Hepatocyte (in vitro differentiated cells): ENCODE data around the gene GAPVD1. TPM values are rescaled to one million over a fixed set of nuclear protein-coding genes. Genes with fewer than 3 reads are reported as not detected.
A peak's percentile ranks its signal among the peaks of the same experiment; 100 is the strongest.

Source experiments
- DNase-seq: peaks from one replicate; pipeline ENCODE4 v3.0.0-alpha.2; 2016; ENCODE audit warnings: low spot score
- H2AFZ ChIP-seq: fragments of 200-600 bp; sonication (generic); 2 replicates; pipeline ENCODE4 v1.6.0; 2016; ENCODE audit warnings: antibody characterized with exemption, mild to moderate bottlenecking
- H3K27ac ChIP-seq: fragments of 200-600 bp; sonication (generic); 2 replicates; pipeline ENCODE4 v1.5.1; 2016; ENCODE audit warnings: mild to moderate bottlenecking
- H3K27me3 ChIP-seq: fragments of 200-600 bp; sonication (generic); 2 replicates; pipeline ENCODE4 v1.6.1; 2016
- H3K36me3 ChIP-seq: fragments of 200-600 bp; sonication (generic); replicated peaks from 2 replicates; pipeline ENCODE4 v1.5.1; 2016; ENCODE audit warnings: low read depth; ENCODE audit not compliant: insufficient read depth
- H3K4me1 ChIP-seq: fragments of 200-600 bp; sonication (generic); 2 replicates; pipeline ENCODE4 v1.5.1; 2016; ENCODE audit warnings: mild to moderate bottlenecking, moderate library complexity; ENCODE audit not compliant: insufficient read depth
- H3K4me2 ChIP-seq: fragments of 200-600 bp; sonication (generic); 2 replicates; pipeline ENCODE4 v1.6.0; 2016
- H3K4me3 ChIP-seq: fragments of 200-600 bp; sonication (generic); 2 replicates; pipeline ENCODE4 v1.5.1; 2016; ENCODE audit warnings: mild to moderate bottlenecking
- H3K79me2 ChIP-seq: fragments of 200-600 bp; sonication (generic); 2 replicates; pipeline ENCODE4 v1.6.0; 2017; ENCODE audit warnings: mild to moderate bottlenecking
- H3K9me2 ChIP-seq: fragments of 200-600 bp; sonication (generic); replicated peaks from 2 replicates; pipeline ENCODE4 v1.6.0; 2017; ENCODE audit warnings: mild to moderate bottlenecking; ENCODE audit not compliant: insufficient read depth
- H3K9me3 ChIP-seq: fragments of 200-600 bp; sonication (generic); 2 replicates; pipeline ENCODE4 v1.5.1; 2016; ENCODE audit warnings: low read depth, mild to moderate bottlenecking
- H4K20me1 ChIP-seq: fragments of 200-600 bp; sonication (generic); 2 replicates; pipeline ENCODE4 v1.6.0; 2016; ENCODE audit warnings: mild to moderate bottlenecking; ENCODE audit not compliant: insufficient read depth, poor library complexity, severe bottlenecking
- EZH2 ChIP-seq: fragments of 200-600 bp; sonication (generic); IDR thresholded peaks from 2 replicates; pipeline ENCODE4 v1.6.1; 2016; ENCODE audit warnings: antibody characterized with exemption, mild to moderate bottlenecking, borderline replicate concordance
- EZH2phosphoT487 ChIP-seq: fragments of 200-600 bp; sonication (generic); IDR thresholded peaks from one replicate; pipeline ENCODE4 v1.6.1; 2018; ENCODE audit warnings: antibody characterized with exemption, mild to moderate bottlenecking, low read depth, moderate library complexity; ENCODE audit not compliant: unreplicated experiment, severe bottlenecking
- WGBS: methylation state at CpG from one replicate; pipeline ENCODE4 v1.1.6; 2016; ENCODE audit warnings: low lambda C conversion rate; ENCODE audit errors: missing lambda C conversion rate; 5-methylcytosine and 5-hydroxymethylcytosine counted together
- polyA plus RNA-seq: library from polyadenylated mRNA; unstranded; fragments of >200 nt; fragmentation: Nextera tagmentation; extraction: Ambion mirVana; gene quantifications from 2 replicates; pipeline ENCODE4 v1.2.1, GENCODE V29; 2016
- total RNA-seq: library from RNA; depleted of rRNA; stranded (reverse); fragments of >200 nt; gene quantifications from 2 replicates; pipeline ENCODE4 v1.2.3, GENCODE V29; 2014
- TF ChIP-seq, protein P1 (sequence below): fragments of 200-600 bp; sonication (generic); IDR thresholded peaks from 2 replicates; pipeline ENCODE4 v1.5.1; 2016; ENCODE audit warnings: antibody characterized with exemption, mild to moderate bottlenecking; ENCODE audit not compliant: poor library complexity

GAPVD1 gene
- total and polyA plus RNA-seq, 2 experiments from 2014 or later = 25.5 to 44.7 TPM

DNA sequence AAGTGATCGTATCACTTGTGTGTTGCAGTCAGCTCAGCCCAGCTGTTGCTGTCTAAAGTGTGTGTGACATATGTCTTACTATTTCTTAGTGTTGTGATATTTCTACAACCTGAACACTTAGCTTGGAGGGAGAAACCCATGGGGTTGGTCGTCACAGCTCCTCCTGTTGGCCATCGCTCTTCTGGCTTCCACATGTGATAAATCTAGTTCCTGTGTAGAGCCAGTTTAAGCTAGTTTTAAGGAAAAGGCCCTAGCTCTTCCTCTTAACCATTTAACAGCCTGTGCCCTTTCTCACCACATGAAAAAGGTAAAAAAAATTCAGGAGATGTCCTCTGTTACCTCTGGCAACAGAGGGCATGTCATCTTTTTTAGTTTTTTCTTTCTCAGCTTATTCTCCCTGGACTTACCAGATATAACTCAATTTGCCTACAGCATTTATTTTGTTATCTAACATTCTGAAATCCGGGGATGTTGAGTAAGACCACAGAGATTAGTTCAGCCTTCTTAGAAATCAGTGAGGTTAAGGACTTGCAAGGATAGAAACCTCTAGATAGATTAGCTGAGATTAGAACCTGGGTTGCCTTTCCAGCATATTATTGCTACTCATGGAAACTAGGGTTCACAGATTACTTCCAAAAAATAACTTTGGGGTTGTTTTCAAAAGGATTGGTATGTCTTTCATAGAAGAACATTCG lies 100.4 kb downstream of the GAPVD1 start:
- 72% methylated on average over 5 of the region's 5 CpGs for WGBS
- H2AFZ ChIP-seq = no peak overlapping the region
- H3K27me3 ChIP-seq = no peaks in the 10 kb centered on the region
- H3K9me3 ChIP-seq = no peaks in the 10 kb centered on the region
- no peaks in the 10 kb centered on the region for H3K79me2 ChIP-seq
- DNase-seq = peak; percentile 25
- no peak for TF ChIP-seq EZH2
- TF ChIP-seq, protein P1, sequence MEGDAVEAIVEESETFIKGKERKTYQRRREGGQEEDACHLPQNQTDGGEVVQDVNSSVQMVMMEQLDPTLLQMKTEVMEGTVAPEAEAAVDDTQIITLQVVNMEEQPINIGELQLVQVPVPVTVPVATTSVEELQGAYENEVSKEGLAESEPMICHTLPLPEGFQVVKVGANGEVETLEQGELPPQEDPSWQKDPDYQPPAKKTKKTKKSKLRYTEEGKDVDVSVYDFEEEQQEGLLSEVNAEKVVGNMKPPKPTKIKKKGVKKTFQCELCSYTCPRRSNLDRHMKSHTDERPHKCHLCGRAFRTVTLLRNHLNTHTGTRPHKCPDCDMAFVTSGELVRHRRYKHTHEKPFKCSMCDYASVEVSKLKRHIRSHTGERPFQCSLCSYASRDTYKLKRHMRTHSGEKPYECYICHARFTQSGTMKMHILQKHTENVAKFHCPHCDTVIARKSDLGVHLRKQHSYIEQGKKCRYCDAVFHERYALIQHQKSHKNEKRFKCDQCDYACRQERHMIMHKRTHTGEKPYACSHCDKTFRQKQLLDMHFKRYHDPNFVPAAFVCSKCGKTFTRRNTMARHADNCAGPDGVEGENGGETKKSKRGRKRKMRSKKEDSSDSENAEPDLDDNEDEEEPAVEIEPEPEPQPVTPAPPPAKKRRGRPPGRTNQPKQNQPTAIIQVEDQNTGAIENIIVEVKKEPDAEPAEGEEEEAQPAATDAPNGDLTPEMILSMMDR = peak; percentile 26
- H3K4me3 ChIP-seq = no peak overlapping the region
- peaks cover 5% of the 10 kb centered on the region for H3K36me3 ChIP-seq
- no peaks in the 10 kb centered on the region for H3K4me1 ChIP-seq
- H4K20me1 ChIP-seq = no peaks in the 10 kb centered on the region
- H3K27ac ChIP-seq = no peak overlapping the region
- H3K4me2 ChIP-seq = no peak overlapping the region
- no peaks in the 10 kb centered on the region for H3K9me2 ChIP-seq

DNA sequence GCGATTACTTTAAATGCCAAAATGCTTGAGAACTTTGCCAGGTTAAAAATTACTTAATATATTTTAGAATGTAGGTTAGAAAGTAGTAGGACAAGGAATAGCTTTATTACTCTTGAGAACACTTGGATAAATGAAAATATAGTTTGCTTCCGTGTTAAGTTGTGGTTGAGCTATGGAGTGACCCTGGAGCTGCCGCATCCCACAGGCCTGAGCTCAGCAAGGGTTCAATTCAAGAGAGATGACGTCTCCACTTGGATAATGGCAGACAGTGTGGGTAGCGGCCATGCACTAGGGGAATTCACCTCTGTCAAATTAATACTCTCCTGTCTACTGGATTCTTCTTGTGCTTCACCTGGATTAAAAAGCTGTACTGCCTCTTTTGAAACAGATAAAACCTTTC lies 105.0 kb downstream of the GAPVD1 start:
- no peaks in the 10 kb centered on the region for H3K27me3 ChIP-seq
- 96% methylated on average over 5 of the region's 5 CpGs for WGBS
- no peaks in the 10 kb centered on the region for H3K4me1 ChIP-seq
- H4K20me1 ChIP-seq = no peaks in the 10 kb centered on the region
- TF ChIP-seq EZH2phosphoT487 = no peak
- TF ChIP-seq, protein P1 = no peak
- TF ChIP-seq EZH2 = no peak
- no peaks in the 10 kb centered on the region for H3K9me3 ChIP-seq
- peaks cover 5% of the 10 kb centered on the region for H3K36me3 ChIP-seq
- DNase-seq = no peak
- H3K4me3 ChIP-seq = no peak overlapping the region
- H3K27ac ChIP-seq = no peak overlapping the region
- H3K9me2 ChIP-seq = no peaks in the 10 kb centered on the region
- no peaks in the 10 kb centered on the region for H3K79me2 ChIP-seq
- no peak overlapping the region for H2AFZ ChIP-seq
- no peak overlapping the region for H3K4me2 ChIP-seq

DNA sequence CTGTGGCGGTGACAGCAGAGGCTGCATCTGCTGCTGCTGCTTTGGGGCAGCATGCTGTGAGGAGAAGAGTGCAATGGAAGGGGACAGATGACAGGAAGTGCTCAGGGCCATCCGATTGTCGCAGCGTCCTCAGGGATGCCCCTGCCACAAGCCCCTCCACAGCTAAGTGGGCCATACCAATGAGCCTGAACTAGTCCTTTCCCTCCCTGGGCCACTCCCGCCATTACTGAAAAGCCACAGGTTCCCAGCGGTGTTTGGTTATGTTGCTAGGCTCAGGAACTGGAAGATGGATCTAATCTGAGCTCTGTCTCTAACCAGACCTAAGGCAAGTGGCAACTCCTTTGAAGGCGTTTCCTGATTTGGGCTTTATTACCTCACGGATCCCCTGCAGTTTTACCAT lies 109.2 kb downstream of the GAPVD1 start:
- Histone ChIP-seq H3K9me3 (no peaks in the 10 kb centered on the region), H3K27ac (no peak overlapping the region), H3K4me3 (no peak overlapping the region), H3K4me1 (no peaks in the 10 kb centered on the region), H3K27me3 (no peaks in the 10 kb centered on the region), H3K4me2 (no peak overlapping the region), H2AFZ (no peak overlapping the region), H3K79me2 (no peaks in the 10 kb centered on the region), H4K20me1 (no peaks in the 10 kb centered on the region), H3K9me2 (no peaks in the 10 kb centered on the region), H3K36me3 (no peaks in the 10 kb centered on the region)
- TF ChIP-seq, protein P1 = no peak
- TF ChIP-seq EZH2 (no peak), EZH2phosphoT487 (no peak)
- no peak for DNase-seq
- 89% methylated on average over 8 of the region's 8 CpGs for whole genome bisulfite sequencing
